ENCODE measurements around the gene KRT72. TPM values are rescaled to one million over a fixed set of nuclear protein-coding genes. Genes with fewer than 3 reads are reported as not detected.

Gene KRT72
- total and polyA plus RNA-seq, 4 donors: not detected

- H3K4me1 ChIP-seq (ENCODE audit: control insufficient read depth in 4 of 4, insufficient read depth in 4 of 4, low read length in 3 of 4): peaks cover 0 to 6% (median 0%) of the 10 kb centered on the region in 4 donors
- H3K9ac ChIP-seq (ENCODE audit: low read depth in 1 of 2, low read length in 2 of 2): no peak overlapping the region
- H3K27ac ChIP-seq (ENCODE audit: low read depth in 1 of 2, low read length in 2 of 2): no peak overlapping the region
- no peaks in the 10 kb centered on the region for H3K9me3 ChIP-seq (ENCODE audit: control insufficient read depth in 4 of 4, low read length in 3 of 4)
- no peak overlapping the region for H3K4me3 ChIP-seq (ENCODE audit: low read depth in 1 of 3, low read length in 3 of 3)
- no peak for TF ChIP-seq NR2F2 (IDR thresholded peaks at IDR 0.05)
- no peak for TF ChIP-seq YY1 (IDR thresholded peaks at IDR 0.05)
- TF ChIP-seq CTCF (IDR thresholded peaks at IDR 0.05; ENCODE audit: low read depth, low read length, missing input control): no peak
- TF ChIP-seq HNF4A (conservative IDR thresholded peaks at IDR 0.05): no peak
- no peak for TF ChIP-seq REST (IDR thresholded peaks at IDR 0.05)
- TF ChIP-seq JUND (IDR thresholded peaks at IDR 0.05): no peak
- no peak for TF ChIP-seq GABPA (IDR thresholded peaks at IDR 0.05 in 1 of 2, conservative IDR thresholded peaks at IDR 0.05 in 1 of 2)
- TF ChIP-seq FOXA1 (IDR thresholded peaks at IDR 0.05): no peak
- no peak for TF ChIP-seq MAX (IDR thresholded peaks at IDR 0.05)
- no peak for TF ChIP-seq HNF4G (IDR thresholded peaks at IDR 0.05)
- DNase-seq (ENCODE audit: low spot score): no peak
- no peaks in the 10 kb centered on the region for H3K36me3 ChIP-seq (ENCODE audit: control insufficient read depth in 4 of 4, insufficient read depth in 3 of 4, low read depth in 1 of 4, low read length in 3 of 4)
- 73% methylated on average over 8 of the region's 8 CpGs for WGBS
- no peaks in the 10 kb centered on the region for H3K27me3 ChIP-seq (ENCODE audit: control insufficient read depth in 4 of 4, insufficient read depth in 4 of 4, low read length in 3 of 4)
These were observed 42.4 kb downstream of the KRT72 start for GRCh38 chr12:52558781-52559445.

- H3K9me3 ChIP-seq (ENCODE audit: control insufficient read depth in 4 of 4, low read length in 3 of 4): no peaks in the 10 kb centered on the region
- no peaks in the 10 kb centered on the region for H3K27me3 ChIP-seq (ENCODE audit: control insufficient read depth in 4 of 4, insufficient read depth in 4 of 4, low read length in 3 of 4)
- peaks cover 0 to 6% (median 0%) of the 10 kb centered on the region in 4 donors for H3K4me1 ChIP-seq (ENCODE audit: control insufficient read depth in 4 of 4, insufficient read depth in 4 of 4, low read length in 3 of 4)
- no peaks in the 10 kb centered on the region for H3K36me3 ChIP-seq (ENCODE audit: control insufficient read depth in 4 of 4, insufficient read depth in 3 of 4, low read depth in 1 of 4, low read length in 3 of 4)
- H3K9ac ChIP-seq (ENCODE audit: low read depth in 1 of 2, low read length in 2 of 2): no peak overlapping the region
- no peak overlapping the region for H3K27ac ChIP-seq (ENCODE audit: low read depth in 1 of 2, low read length in 2 of 2)
- no peak for DNase-seq (ENCODE audit: low spot score)
- H3K4me3 ChIP-seq (ENCODE audit: low read depth in 1 of 3, low read length in 3 of 3): no peak overlapping the region
- WGBS: 69% methylated on average over 2 of the region's 2 CpGs
- TF ChIP-seq TAF1 (conservative IDR thresholded peaks at IDR 0.05) (no peak), YY1 (IDR thresholded peaks at IDR 0.05) (no peak), JUND (IDR thresholded peaks at IDR 0.05) (no peak), HNF4A (conservative IDR thresholded peaks at IDR 0.05) (no peak), EGR1 (IDR thresholded peaks at IDR 0.05; ENCODE audit: low read depth in 2 of 2) (no peak), NR2F2 (IDR thresholded peaks at IDR 0.05) (no peak), RAD21 (IDR thresholded peaks at IDR 0.05) (no peak), ATF3 (IDR thresholded peaks at IDR 0.05) (no peak), FOXA2 (IDR thresholded peaks at IDR 0.05) (no peak), RXRA (IDR thresholded peaks at IDR 0.05) (no peak), ZBTB33 (IDR thresholded peaks at IDR 0.05) (no peak), HNF4G (IDR thresholded peaks at IDR 0.05) (no peak), FOXA1 (IDR thresholded peaks at IDR 0.05) (no peak), REST (IDR thresholded peaks at IDR 0.05) (no peak), SP1 (IDR thresholded peaks at IDR 0.05) (no peak), MAX (IDR thresholded peaks at IDR 0.05) (no peak)
These were observed 43.8 kb downstream of the KRT72 start for GRCh38 chr12:52557476-52557875.

Data from liver (tissue), 9 donors.